ENCODE measurements around the gene IQCE. TPM values are rescaled to one million over a fixed set of nuclear protein-coding genes. Genes with fewer than 3 reads are reported as not detected.

The IQCE gene
- total and polyA plus RNA-seq, 2 experiments from 2014 or later = 14.7 to 14.9 TPM

DNA sequence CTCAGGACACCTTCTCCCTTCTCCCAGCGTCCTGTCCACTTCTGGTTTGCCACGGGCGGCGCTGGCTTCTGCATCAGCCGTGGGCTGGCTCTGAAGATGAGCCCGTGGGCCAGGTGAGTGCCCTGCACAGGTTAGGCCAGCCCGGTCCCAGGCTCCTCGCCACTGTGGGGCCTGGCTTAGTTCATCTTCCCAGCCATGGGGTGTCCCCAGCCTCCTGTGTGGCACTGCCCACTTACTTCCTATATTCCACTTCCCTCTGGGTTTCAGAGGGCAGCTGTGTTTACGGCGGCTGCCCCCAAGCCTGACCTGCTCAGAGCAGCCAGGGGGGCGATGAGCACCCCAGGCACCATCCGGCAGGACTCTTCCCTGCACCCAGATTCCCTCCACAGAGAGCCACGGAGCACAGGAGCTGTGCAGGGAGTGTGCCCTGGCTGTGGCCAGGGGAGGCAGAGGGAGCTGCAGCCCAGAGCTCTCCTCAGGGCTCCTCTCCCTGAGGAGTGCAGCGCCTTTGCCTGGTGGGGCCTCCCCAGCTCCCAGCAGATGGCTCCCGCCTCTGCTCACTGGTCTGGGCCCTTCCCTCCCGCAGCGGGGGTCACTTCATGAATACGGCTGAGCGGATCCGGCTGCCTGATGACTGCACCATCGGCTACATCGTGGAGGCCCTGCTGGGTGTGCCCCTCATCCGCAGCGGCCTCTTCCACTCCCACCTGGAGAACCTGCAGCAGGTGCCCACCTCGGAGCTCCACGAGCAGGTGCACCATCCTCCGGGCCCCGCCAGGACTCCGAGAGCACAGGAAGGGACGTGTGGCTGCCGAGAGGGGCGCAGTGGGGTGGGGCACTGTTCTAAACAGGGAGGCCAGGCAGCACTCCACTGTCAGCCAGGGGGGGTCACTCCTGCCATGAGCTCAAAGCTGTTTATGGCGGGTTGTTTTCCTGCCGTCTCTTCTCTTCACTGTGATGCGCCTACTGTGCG lies 32.8 kb upstream of the IQCE start:
- no peak overlapping the region for H3K9ac ChIP-seq
- no peak for TF ChIP-seq EZH2 (IDR thresholded peaks at IDR 0.05; ENCODE audit: insufficient read depth, poor library complexity, severe bottlenecking)
- TF ChIP-seq EZH2phosphoT487 (IDR thresholded peaks at IDR 0.05; ENCODE audit: insufficient read depth, low read depth) = no peak
- 89 to 94% methylated on average over 34 to 35 of the region's 36 CpGs for WGBS, 2 experiments (ENCODE audit: low coverage in 1 of 2, low lambda C conversion rate in 2 of 2, missing lambda C conversion rate in 2 of 2)
- no peak overlapping the region for H3K4me2 ChIP-seq (ENCODE audit: unreplicated experiment)
- no peak for DNase-seq
- no peak overlapping the region for H3K27ac ChIP-seq
- H3K79me2 ChIP-seq (ENCODE audit: insufficient read depth) = no peaks in the 10 kb centered on the region
- H3K4me1 ChIP-seq (ENCODE audit: insufficient read depth) = peaks cover 38% of the 10 kb centered on the region
- H3K36me3 ChIP-seq (ENCODE audit: low read depth) = no peaks in the 10 kb centered on the region
- in situ Hi-C loops (cut with MboI) = no loop called here
- H3K9me3 ChIP-seq (ENCODE audit: low read depth) = no peaks in the 10 kb centered on the region
- no peak overlapping the region for H3K4me3 ChIP-seq
- no peaks in the 10 kb centered on the region for H4K20me1 ChIP-seq (ENCODE audit: insufficient read depth)
- H3K27me3 ChIP-seq (replicated peaks; ENCODE audit: insufficient read depth) = no peaks in the 10 kb centered on the region
- H3F3A ChIP-seq (ENCODE audit: insufficient read depth) = peaks cover 5% of the 10 kb centered on the region; the same call in 1 of the 2 replicates
- no peaks in the 10 kb centered on the region for H3K9me2 ChIP-seq (ENCODE audit: insufficient read depth)
- no peak overlapping the region for H2AFZ ChIP-seq

DNA sequence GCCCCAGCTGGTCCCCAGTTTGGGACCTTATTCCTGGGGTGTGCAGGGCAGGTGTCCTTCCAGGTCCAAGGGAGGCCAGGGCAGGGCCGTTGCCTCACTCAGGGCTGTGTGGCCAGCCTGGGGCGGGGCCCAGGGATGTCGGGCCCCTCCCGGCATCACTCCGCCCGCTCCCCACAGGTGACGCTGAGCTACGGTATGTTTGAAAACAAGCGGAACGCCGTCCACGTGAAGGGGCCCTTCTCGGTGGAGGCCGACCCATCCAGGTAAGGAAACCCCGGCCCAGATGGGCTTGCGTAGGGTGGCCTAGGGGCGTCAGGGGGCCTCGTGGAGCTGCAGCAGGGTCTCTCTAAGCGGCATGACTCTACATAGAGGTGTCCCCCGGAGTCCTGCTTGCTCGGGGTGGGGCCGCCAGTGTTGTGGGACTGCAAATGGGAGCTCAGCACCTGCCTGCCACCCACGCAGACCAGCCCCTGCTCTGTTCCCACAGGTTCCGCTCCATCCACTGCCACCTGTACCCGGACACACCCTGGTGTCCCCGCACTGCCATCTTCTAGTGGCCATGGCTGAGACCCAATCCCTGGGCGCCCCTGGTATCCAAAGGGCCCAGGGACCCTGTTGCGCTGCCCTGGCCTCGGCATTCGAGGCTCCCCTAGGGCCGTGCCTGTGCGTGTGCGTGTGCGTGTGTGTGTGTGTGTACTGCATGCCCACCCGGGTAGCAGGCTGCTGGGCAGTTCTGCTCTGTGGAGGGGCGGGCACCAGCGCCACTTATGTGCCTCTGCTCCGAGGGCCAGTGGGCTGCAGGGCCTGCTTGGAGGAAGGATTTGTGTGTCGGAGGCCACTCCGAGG lies 31.9 kb upstream of the IQCE start:
- no peaks in the 10 kb centered on the region for H3K9me2 ChIP-seq (ENCODE audit: insufficient read depth)
- H3K27me3 ChIP-seq (replicated peaks; ENCODE audit: insufficient read depth) = no peaks in the 10 kb centered on the region
- H3F3A ChIP-seq (ENCODE audit: insufficient read depth) = peaks cover 5% of the 10 kb centered on the region; the same call in 1 of the 2 replicates
- no peaks in the 10 kb centered on the region for H4K20me1 ChIP-seq (ENCODE audit: insufficient read depth)
- H3K36me3 ChIP-seq (ENCODE audit: low read depth) = no peaks in the 10 kb centered on the region
- H3K4me1 ChIP-seq (ENCODE audit: insufficient read depth) = peaks cover 33% of the 10 kb centered on the region
- in situ Hi-C loops (cut with MboI) = no loop called here
- DNase-seq = no peak
- no peaks in the 10 kb centered on the region for H3K79me2 ChIP-seq (ENCODE audit: insufficient read depth)
- H3K4me3 ChIP-seq = no peak overlapping the region
- H3K9me3 ChIP-seq (ENCODE audit: low read depth) = no peaks in the 10 kb centered on the region
- no peak for TF ChIP-seq EZH2phosphoT487 (IDR thresholded peaks at IDR 0.05; ENCODE audit: insufficient read depth, low read depth)
- no peak for TF ChIP-seq EZH2 (IDR thresholded peaks at IDR 0.05; ENCODE audit: insufficient read depth, poor library complexity, severe bottlenecking)
- H3K4me2 ChIP-seq (ENCODE audit: unreplicated experiment) = no peak overlapping the region
- no peak overlapping the region for H3K9ac ChIP-seq
- no peak overlapping the region for H2AFZ ChIP-seq
- WGBS, 2 experiments (ENCODE audit: low coverage in 1 of 2, low lambda C conversion rate in 2 of 2, missing lambda C conversion rate in 2 of 2) = 90% methylated on average over 39 to 40 of the region's 40 CpGs
- H3K27ac ChIP-seq = no peak overlapping the region

DNA sequence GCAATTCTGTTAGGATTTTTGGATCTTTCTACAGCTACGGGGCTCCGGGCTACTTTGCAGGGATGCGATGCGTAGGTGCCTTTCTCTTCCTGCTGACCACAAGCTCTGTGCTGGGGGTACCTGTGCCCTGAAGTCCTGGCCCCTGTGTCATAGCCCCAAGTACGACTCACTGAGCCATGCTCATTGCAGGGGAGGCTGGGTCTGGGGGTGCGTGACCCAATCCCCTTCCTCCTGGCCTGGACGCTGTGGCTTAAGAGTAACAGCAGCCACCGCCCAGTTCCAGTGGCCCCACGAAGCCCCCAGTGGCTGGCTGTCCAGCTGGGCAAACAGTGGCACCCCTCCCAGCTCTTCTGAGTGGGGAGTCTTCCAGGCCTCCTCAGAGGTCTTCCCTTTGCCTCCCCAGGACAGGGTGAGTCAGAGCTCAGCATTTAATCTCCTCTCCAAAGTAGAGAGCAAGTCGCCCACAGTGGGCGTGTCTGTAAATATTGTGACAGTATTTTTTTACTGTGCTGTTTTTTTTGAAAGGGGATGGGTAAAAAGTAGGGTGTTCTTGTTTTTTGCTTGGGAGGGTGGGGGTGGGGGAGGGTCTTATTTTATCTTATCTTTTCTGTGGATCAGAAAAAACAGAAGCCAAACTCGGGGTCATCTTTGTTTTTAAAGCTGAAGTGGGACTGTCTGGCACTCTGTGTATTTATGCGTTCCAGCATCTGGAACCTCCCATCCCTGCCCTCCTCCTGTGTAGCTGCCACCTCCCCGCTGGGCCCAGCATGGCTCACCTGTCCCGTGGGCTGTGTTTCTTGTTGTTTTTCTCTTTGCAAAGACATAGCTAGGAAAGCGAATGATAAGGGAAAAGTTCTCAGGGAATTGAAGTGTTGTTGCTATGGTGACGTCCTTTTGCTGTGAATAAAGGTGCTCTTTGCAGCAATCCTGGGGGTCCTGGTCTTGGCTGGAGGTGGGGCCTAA lies 31.0 kb upstream of the IQCE start:
- no peaks in the 10 kb centered on the region for H3K9me3 ChIP-seq (ENCODE audit: low read depth)
- no peaks in the 10 kb centered on the region for H3K9me2 ChIP-seq (ENCODE audit: insufficient read depth)
- no peak overlapping the region for H3K4me2 ChIP-seq (ENCODE audit: unreplicated experiment)
- in situ Hi-C loops (cut with MboI) = no loop called here
- H3K36me3 ChIP-seq (ENCODE audit: low read depth) = no peaks in the 10 kb centered on the region
- no peak overlapping the region for H2AFZ ChIP-seq
- H3K4me1 ChIP-seq (ENCODE audit: insufficient read depth) = peaks cover 32% of the 10 kb centered on the region
- no peaks in the 10 kb centered on the region for H3K27me3 ChIP-seq (replicated peaks; ENCODE audit: insufficient read depth)
- peaks cover 5% of the 10 kb centered on the region; the same call in 1 of the 2 replicates for H3F3A ChIP-seq (ENCODE audit: insufficient read depth)
- H3K4me3 ChIP-seq = no peak overlapping the region
- no peak overlapping the region for H3K9ac ChIP-seq
- 37 to 42% methylated on average over 17 of the region's 17 CpGs for WGBS, 2 experiments (ENCODE audit: low coverage in 1 of 2, low lambda C conversion rate in 2 of 2, missing lambda C conversion rate in 2 of 2)
- peak overlapping the region; percentile 35 for H3K27ac ChIP-seq
- H4K20me1 ChIP-seq (ENCODE audit: insufficient read depth) = no peaks in the 10 kb centered on the region
- TF ChIP-seq EZH2phosphoT487 (IDR thresholded peaks at IDR 0.05; ENCODE audit: insufficient read depth, low read depth) (no peak), EZH2 (IDR thresholded peaks at IDR 0.05; ENCODE audit: insufficient read depth, poor library complexity, severe bottlenecking) (no peak)
- H3K79me2 ChIP-seq (ENCODE audit: insufficient read depth) = no peaks in the 10 kb centered on the region
- peak; percentile 92 for DNase-seq

Data from GM23248 (cell line).